DMS53 treated with DMSO at 0.1 percent for 48 hours (cell line): ENCODE results near the gene LSM14B.

Experiments used
- DNase-seq: peaks from one replicate; lab custom pipeline; 2025; ENCODE audit not compliant: unreplicated experiment; lab: John Stamatoyannopoulos, UW

Gene LSM14B

GRCh38 chr20:62182469-62183425, 60.5 kb downstream of the LSM14B start, which contains the start of gene MTG2:
Gene MTG2, plus strand, starts transcription at chr20:62183028. Its CDS starts 10,393 bp downstream, at chr20:62193421.
- DNase-seq = peak; percentile 86

- DNase-seq = no peak
Measured at GRCh38 chr20:62183426-62184142, 61.3 kb downstream of the LSM14B start.
